ENCODE data around the gene TPT1.

Gene TPT1

GRCh38 chr13:45339399-45339798, 1.6 kb downstream of the TPT1 start:
- peak overlapping the region; percentile 73 for H3K4me2 ChIP-seq (ENCODE audit: low read depth, low read length, poor library complexity, severe bottlenecking)
- H3K9me2 ChIP-seq (replicated peaks; ENCODE audit: insufficient read depth, low read length) = no peaks in the 10 kb centered on the region
- no peak overlapping the region for H2AFZ ChIP-seq (ENCODE audit: low read depth, low read length, severe bottlenecking)
- H3K9ac ChIP-seq (ENCODE audit: low read length) = peak overlapping the region; percentile 96
- peaks cover 53% of the 10 kb centered on the region for H3F3A ChIP-seq (ENCODE audit: insufficient read depth)
- H3K4me3 ChIP-seq (ENCODE audit: insufficient read depth, low read length, poor library complexity, severe bottlenecking) = peak overlapping the region; percentile 78
- H4K20me1 ChIP-seq (ENCODE audit: low read depth, low read length) = peaks cover 56% of the 10 kb centered on the region
- no peak overlapping the region for H3K27ac ChIP-seq (ENCODE audit: low read depth, low read length)
- no peaks in the 10 kb centered on the region for H3K27me3 ChIP-seq (ENCODE audit: low read length)
- H3K36me3 ChIP-seq (ENCODE audit: low read length) = peaks cover 45% of the 10 kb centered on the region
- H3K79me2 ChIP-seq (ENCODE audit: insufficient read depth, low read length) = peaks cover 53% of the 10 kb centered on the region
- TF ChIP-seq CTCF (IDR thresholded peaks at IDR 0.05; ENCODE audit: insufficient read depth, low read length, poor library complexity, severe bottlenecking) (no peak), EZH2phosphoT487 (conservative IDR thresholded peaks at IDR 0.05; ENCODE audit: low read length) (no peak)
- H3K9me3 ChIP-seq (ENCODE audit: insufficient read depth, low read length) = no peaks in the 10 kb centered on the region

- no peak overlapping the region for H3K9ac ChIP-seq (ENCODE audit: low read length)
- H3K79me2 ChIP-seq (ENCODE audit: insufficient read depth, low read length) = peaks cover 51% of the 10 kb centered on the region
- peaks cover 61% of the 10 kb centered on the region for H4K20me1 ChIP-seq (ENCODE audit: low read depth, low read length)
- H2AFZ ChIP-seq (ENCODE audit: low read depth, low read length, severe bottlenecking) = no peak overlapping the region
- peaks cover 69% of the 10 kb centered on the region for H3F3A ChIP-seq (ENCODE audit: insufficient read depth)
- H3K9me2 ChIP-seq (replicated peaks; ENCODE audit: insufficient read depth, low read length) = no peaks in the 10 kb centered on the region
- H3K27me3 ChIP-seq (ENCODE audit: low read length) = no peaks in the 10 kb centered on the region
- no peaks in the 10 kb centered on the region for H3K9me3 ChIP-seq (ENCODE audit: insufficient read depth, low read length)
- no peak overlapping the region for H3K4me2 ChIP-seq (ENCODE audit: low read depth, low read length, poor library complexity, severe bottlenecking)
- no peak overlapping the region for H3K4me3 ChIP-seq (ENCODE audit: insufficient read depth, low read length, poor library complexity, severe bottlenecking)
- TF ChIP-seq EZH2phosphoT487 (conservative IDR thresholded peaks at IDR 0.05; ENCODE audit: low read length) (no peak), CTCF (IDR thresholded peaks at IDR 0.05; ENCODE audit: insufficient read depth, low read length, poor library complexity, severe bottlenecking) (no peak)
- peaks cover 45% of the 10 kb centered on the region for H3K36me3 ChIP-seq (ENCODE audit: low read length)
- no peak overlapping the region for H3K27ac ChIP-seq (ENCODE audit: low read depth, low read length)
Measured at GRCh38 chr13:45337803-45338202, 3.2 kb downstream of the TPT1 start.

GRCh38 chr13:45337395-45337794, 3.6 kb downstream of the TPT1 start:
- Histone ChIP-seq H3K79me2 (ENCODE audit: insufficient read depth, low read length) (peaks cover 47% of the 10 kb centered on the region), H2AFZ (ENCODE audit: low read depth, low read length, severe bottlenecking) (no peak overlapping the region), H3K27me3 (ENCODE audit: low read length) (no peaks in the 10 kb centered on the region), H3K9me2 (replicated peaks; ENCODE audit: insufficient read depth, low read length) (no peaks in the 10 kb centered on the region), H3K27ac (ENCODE audit: low read depth, low read length) (no peak overlapping the region), H3K9me3 (ENCODE audit: insufficient read depth, low read length) (no peaks in the 10 kb centered on the region), H3K4me3 (ENCODE audit: insufficient read depth, low read length, poor library complexity, severe bottlenecking) (no peak overlapping the region), H4K20me1 (ENCODE audit: low read depth, low read length) (peaks cover 61% of the 10 kb centered on the region), H3K36me3 (ENCODE audit: low read length) (peaks cover 45% of the 10 kb centered on the region), H3K9ac (ENCODE audit: low read length) (no peak overlapping the region), H3K4me2 (ENCODE audit: low read depth, low read length, poor library complexity, severe bottlenecking) (no peak overlapping the region), H3F3A (ENCODE audit: insufficient read depth) (peaks cover 73% of the 10 kb centered on the region)
- TF ChIP-seq EZH2phosphoT487 (conservative IDR thresholded peaks at IDR 0.05; ENCODE audit: low read length) (no peak), CTCF (IDR thresholded peaks at IDR 0.05; ENCODE audit: insufficient read depth, low read length, poor library complexity, severe bottlenecking) (no peak)
